Right lobe of liver (tissue), 4 donors: ENCODE results near the gene CTDSPL2.

Source experiments
- CTCF ChIP-seq, 4 donors: fragments of 200-600 bp in 3 of 4; fragments of 450-650 bp in 1 of 4; IDR thresholded peaks; one replicate each; pipeline versions ENCODE4 v1.5.1 to v1.8.0; 2016 to 2022; ENCODE audit warnings: antibody characterized with exemption in 4 of 4, mild to moderate bottlenecking in 2 of 4
- POLR2A ChIP-seq: fragments of 450-650 bp; IDR thresholded peaks from one replicate; pipeline ENCODE4 v1.6.1; 2017; ENCODE audit warnings: antibody characterized with exemption, mild to moderate bottlenecking
- donor health status: DM: no; HTN: no; CAD: no.
- donor health status: DM: no; HTN: no; CAD: no.
- donor health status: DM: no; HTN: yes; CAD: no.

GRCh38 chr15:44394562-44394961, 32.9 kb upstream of the CTDSPL2 start:
- TF ChIP-seq CTCF (IDR thresholded peaks at IDR 0.05) (no peak), POLR2A (no peak)
